K562 (cell line): Measurements from ENCODE around the gene CXCR3. TPM values are rescaled to one million over a fixed set of nuclear protein-coding genes. Genes with fewer than 3 reads are reported as not detected.

Source experiments
- HDAC3 ChIP-seq: fragments of 450-650 bp; IDR thresholded peaks from 2 replicates; pipeline ENCODE4 v1.6.1; 2018; ENCODE audit warnings: borderline replicate concordance, mild to moderate bottlenecking, moderate library complexity; ENCODE audit not compliant: partially characterized antibody
- KDM1A ChIP-seq, 2 experiments: fragments of 450-650 bp; IDR thresholded peaks; 2 replicates each; pipeline ENCODE4 v1.6.1; 2016; ENCODE audit warnings: mild to moderate bottlenecking in 2 of 2
- KLF16 ChIP-seq: IDR thresholded peaks from 2 replicates; pipeline ENCODE4 v1.6.1; 2016; ENCODE audit warnings: antibody characterized with exemption
- MGA ChIP-seq: fragments of 450-650 bp; IDR thresholded peaks from 2 replicates; pipeline ENCODE4 v1.6.1; 2016; ENCODE audit warnings: mild to moderate bottlenecking, moderate library complexity
- POLR2G ChIP-seq: fragments of 200-400 bp; formaldehyde crosslinking; IDR thresholded peaks from 2 replicates; pipeline ENCODE4 v1.6.1; 2017; ENCODE audit warnings: low read depth, mild to moderate bottlenecking, antibody characterized with exemption, low read length, moderate library complexity
- SNIP1 ChIP-seq: fragments of 450-650 bp; IDR thresholded peaks from 2 replicates; pipeline ENCODE4 v1.7.1; 2017; ENCODE audit warnings: low read depth, mild to moderate bottlenecking
- SREBF1 ChIP-seq: fragments of 150-350 bp; IDR thresholded peaks from 2 replicates; pipeline ENCODE4 v1.6.1; 2014; ENCODE audit warnings: antibody characterized with exemption, low read depth, low read length, borderline replicate concordance
- WHSC1 ChIP-seq: IDR thresholded peaks from one replicate; pipeline ENCODE4 v1.6.1; 2012; ENCODE audit warnings: low read length, control low read depth, inconsistent platforms
- ZFP1 ChIP-seq: fragments of 450-650 bp; formaldehyde crosslinking; IDR thresholded peaks from 2 replicates; pipeline ENCODE4 v1.4.0; 2020; ENCODE audit warnings: mild to moderate bottlenecking, mixed read lengths
- ZFP36 ChIP-seq: fragments of 150-350 bp; IDR thresholded peaks from 2 replicates; pipeline ENCODE4 v1.6.1; 2018; ENCODE audit warnings: low read length, low read depth; ENCODE audit not compliant: partially characterized antibody
- ZFX ChIP-seq: sonication (generic); formaldehyde crosslinking; IDR thresholded peaks from 2 replicates; pipeline ENCODE4 v1.8.0; 2022; ENCODE audit warnings: mild to moderate bottlenecking, missing genetic modification reagents, moderate library complexity
- ZNF354B ChIP-seq: fragments of 250-450 bp; sonication (Bioruptor Pico); IDR thresholded peaks from 2 replicates; pipeline ENCODE4 v1.4.0; 2020
- ZNF384 ChIP-seq: IDR thresholded peaks from 2 replicates; pipeline ENCODE4 v1.6.1; 2012; ENCODE audit warnings: low read depth, low read length, improper control_type of control experiment
- ZNF444 ChIP-seq: fragments of 250-450 bp; sonication (Bioruptor Pico); IDR thresholded peaks from 2 replicates; pipeline ENCODE4 v1.4.0; 2020; ENCODE audit warnings: mild to moderate bottlenecking, moderate library complexity
- ZNF584 ChIP-seq: fragments of 200-800 bp; sonication (Bioruptor generic); IDR thresholded peaks from 2 replicates; pipeline ENCODE4 v1.6.1; 2016; ENCODE audit warnings: low read depth, mild to moderate bottlenecking, missing genetic modification characterization, missing compliant biosample characterization
- polyA plus RNA-seq, 8 experiments: library from polyadenylated mRNA; depleted of rRNA in 4 of 8; stranded (reverse) in 5 of 8; unstranded in 3 of 8; fragments of >200 nt; fragmentation: Nextera tagmentation in 2 of 8; fragmentation: Illumina TruSeq in 1 of 8; extraction: Ambion mirVana in 2 of 8; extraction: Trizol in 1 of 8; gene quantifications; 2 replicates each; pipeline versions ENCODE4 v1.2.1 to v1.2.3, GENCODE V29; 2011 to 2014; ENCODE audit warnings: inconsistent platforms in 1 of 8, missing spikeins in 1 of 8
- total RNA-seq, 7 experiments: library from RNA; depleted of rRNA in 6 of 7; stranded (reverse); fragments of >200 nt in 6 of 7; fragmentation: Illumina TruSeq in 2 of 7; extraction: Trizol in 2 of 7; gene quantifications; 2 replicates each; pipeline versions ENCODE4 v1.2.1 to v1.2.3, GENCODE V29; 2011 to 2021; ENCODE audit warnings: low replicate concordance in 1 of 7
- TF ChIP-seq, protein P1 (sequence below): fragments of 250-450 bp; sonication (Bioruptor Pico); IDR thresholded peaks from 2 replicates; pipeline ENCODE4 v1.4.0; 2020
- TF ChIP-seq, protein P2 (sequence below), 2 experiments: fragments of 450-650 bp; conservative IDR thresholded peaks; 2 replicates each; pipeline ENCODE4 v1.6.1; 2017; ENCODE audit warnings: mild to moderate bottlenecking in 2 of 2, moderate library complexity in 2 of 2

CXCR3 gene
- total and polyA plus RNA-seq, 9 of the 15 experiments (the other 6 are each of a cell fraction or from before 2014, with no cell fraction given): not detected

DNA sequence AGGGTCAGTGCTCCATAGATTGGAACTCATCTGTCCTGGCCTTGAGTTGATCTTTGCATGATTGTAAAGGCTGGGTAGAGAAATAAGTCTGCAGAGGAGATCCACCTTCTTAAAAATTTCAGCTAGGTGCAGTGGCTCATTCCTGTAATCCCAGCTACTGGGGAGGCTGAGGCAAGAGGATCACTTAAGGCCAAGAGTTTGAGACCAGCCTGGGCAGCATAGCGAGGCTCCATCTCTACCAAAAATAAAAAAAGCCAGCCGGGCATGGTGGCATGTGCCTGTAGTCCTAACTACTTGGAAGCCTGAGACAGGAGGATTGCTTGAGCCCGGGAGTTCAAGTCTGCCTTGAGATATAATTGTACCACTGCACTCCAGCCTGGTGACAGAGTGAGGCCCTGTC is 476 bp upstream of the CXCR3 start (continued):
- TF ChIP-seq MGA (no peak), HDAC3 (no peak), ZFP36 (no peak), SNIP1 (no peak), ZNF354B (CRISPR knock-in tag) (no peak), ZFP1 (no peak), ZNF584 (CRISPR knock-in tag) (no peak), WHSC1 (no peak), KLF16 (no peak), ZNF384 (no peak), KDM1A (IDR thresholded peaks at IDR 0.05) (no peak), SREBF1 (no peak), POLR2G (no peak), ZFX (CRISPR knock-in tag) (no peak), ZNF444 (CRISPR knock-in tag) (no peak)
- TF ChIP-seq, protein P1, sequence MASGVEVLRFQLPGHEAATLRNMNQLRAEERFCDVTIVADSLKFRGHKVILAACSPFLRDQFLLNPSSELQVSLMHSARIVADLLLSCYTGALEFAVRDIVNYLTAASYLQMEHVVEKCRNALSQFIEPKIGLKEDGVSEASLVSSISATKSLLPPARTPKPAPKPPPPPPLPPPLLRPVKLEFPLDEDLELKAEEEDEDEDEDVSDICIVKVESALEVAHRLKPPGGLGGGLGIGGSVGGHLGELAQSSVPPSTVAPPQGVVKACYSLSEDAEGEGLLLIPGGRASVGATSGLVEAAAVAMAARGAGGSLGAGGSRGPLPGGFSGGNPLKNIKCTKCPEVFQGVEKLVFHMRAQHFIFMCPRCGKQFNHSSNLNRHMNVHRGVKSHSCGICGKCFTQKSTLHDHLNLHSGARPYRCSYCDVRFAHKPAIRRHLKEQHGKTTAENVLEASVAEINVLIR (CRISPR knock-in tag): no peak
- TF ChIP-seq, protein P2, sequence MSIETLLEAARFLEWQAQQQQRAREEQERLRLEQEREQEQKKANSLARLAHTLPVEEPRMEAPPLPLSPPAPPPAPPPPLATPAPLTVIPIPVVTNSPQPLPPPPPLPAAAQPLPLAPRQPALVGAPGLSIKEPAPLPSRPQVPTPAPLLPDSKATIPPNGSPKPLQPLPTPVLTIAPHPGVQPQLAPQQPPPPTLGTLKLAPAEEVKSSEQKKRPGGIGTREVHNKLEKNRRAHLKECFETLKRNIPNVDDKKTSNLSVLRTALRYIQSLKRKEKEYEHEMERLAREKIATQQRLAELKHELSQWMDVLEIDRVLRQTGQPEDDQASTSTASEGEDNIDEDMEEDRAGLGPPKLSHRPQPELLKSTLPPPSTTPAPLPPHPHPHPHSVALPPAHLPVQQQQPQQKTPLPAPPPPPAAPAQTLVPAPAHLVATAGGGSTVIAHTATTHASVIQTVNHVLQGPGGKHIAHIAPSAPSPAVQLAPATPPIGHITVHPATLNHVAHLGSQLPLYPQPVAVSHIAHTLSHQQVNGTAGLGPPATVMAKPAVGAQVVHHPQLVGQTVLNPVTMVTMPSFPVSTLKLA (conservative IDR thresholded peaks at IDR 0.05): no peak
- TF ChIP-seq, all 486 proteins: peak for 0
